ENCODE data around the gene NET1.

NET1 gene

DNA sequence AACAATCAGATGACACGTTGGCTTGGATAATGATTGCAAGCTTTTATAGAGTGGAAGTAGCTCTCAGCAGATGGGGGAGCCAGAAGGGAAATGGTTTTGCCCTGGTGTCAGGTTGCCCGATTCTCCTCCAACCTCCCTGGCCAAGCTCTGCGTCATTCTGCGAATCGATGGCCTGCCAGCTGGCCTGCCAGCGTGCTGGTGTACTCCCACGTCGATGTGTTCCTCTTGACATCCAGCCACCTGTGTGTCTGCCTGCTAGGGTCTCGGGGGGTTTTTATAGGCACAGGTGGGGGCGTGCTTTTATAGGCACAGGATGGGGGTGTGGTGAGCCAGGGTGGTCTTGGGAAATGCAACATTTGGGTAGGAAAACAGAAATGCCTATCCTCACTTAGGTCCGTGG is 4.6 kb downstream of the NET1 start:
- no peak for TF ChIP-seq ZFX (IDR thresholded peaks at IDR 0.05)
- TF ChIP-seq CTCF (conservative IDR thresholded peaks at IDR 0.05), result no peak
- H3K27ac ChIP-seq, result no peak overlapping the region

DNA sequence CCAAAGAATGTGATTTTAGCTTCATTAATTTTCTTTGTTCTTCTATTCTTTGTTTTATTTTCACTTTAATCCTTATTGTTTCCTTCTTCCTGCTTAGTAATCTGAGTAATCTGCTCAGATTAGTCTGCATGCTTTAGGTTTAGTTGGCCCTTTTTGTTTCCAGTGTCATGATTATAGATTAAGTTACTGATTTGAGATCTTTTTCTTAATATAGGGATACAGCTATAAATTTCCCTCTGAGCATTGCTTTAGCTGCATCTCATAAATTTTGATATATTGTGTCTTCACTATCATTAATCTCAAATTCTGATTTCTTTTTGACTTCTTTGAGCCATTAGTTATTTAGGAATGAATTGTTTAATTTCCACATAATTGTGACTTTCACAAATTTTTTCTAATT is 6.2 kb downstream of the NET1 start:
- TF ChIP-seq CTCF (conservative IDR thresholded peaks at IDR 0.05) (no peak), ZFX (IDR thresholded peaks at IDR 0.05) (no peak)
- H3K27ac ChIP-seq, result no peak overlapping the region

DNA sequence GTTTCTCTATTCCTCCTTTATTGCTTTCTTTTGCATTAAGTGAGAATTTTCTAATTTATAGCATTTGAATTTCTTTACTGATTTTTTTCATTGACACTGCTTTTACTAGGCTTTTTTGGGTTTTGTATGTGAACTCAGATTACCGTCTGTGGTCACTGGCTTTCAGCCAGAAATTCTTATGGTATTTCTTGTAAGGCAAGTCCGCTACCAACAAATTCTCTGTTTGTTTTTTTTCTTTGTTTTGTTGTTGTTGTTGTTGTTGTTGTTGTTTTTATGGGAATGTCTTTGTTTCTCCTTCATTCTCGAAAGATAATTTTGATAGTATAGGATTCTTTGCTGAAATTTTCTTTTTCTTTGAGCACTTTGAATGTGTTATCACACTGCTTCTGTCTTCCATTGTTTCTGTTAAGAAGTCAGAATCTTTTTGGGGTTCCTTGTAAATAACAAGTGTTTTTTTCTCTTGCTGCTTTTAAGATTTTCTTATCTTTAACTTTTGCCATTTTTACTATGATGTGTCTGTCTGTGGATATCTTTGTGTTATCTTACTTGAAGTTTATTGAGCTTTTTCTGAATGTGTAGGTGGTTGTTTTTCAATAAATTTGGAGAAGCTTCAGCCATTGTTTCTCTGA is 7.2 kb downstream of the NET1 start:
- no peak overlapping the region for H3K27ac ChIP-seq
- no peak for TF ChIP-seq CTCF (conservative IDR thresholded peaks at IDR 0.05)
- TF ChIP-seq ZFX (IDR thresholded peaks at IDR 0.05), result no peak

- no peak overlapping the region for H3K27ac ChIP-seq
- TF ChIP-seq ZFX (IDR thresholded peaks at IDR 0.05), result no peak
Measured at GRCh38 chr10:5423771-5424170, 11.4 kb downstream of the NET1 start.

- TF ChIP-seq CTCF (conservative IDR thresholded peaks at IDR 0.05) (no peak), ZFX (IDR thresholded peaks at IDR 0.05) (no peak)
- no peak overlapping the region for H3K27ac ChIP-seq
Measured at GRCh38 chr10:5424751-5425150, 12.4 kb downstream of the NET1 start.

- no peak overlapping the region for H3K27ac ChIP-seq
- no peak for TF ChIP-seq CTCF (conservative IDR thresholded peaks at IDR 0.05)
- no peak for TF ChIP-seq ZFX (IDR thresholded peaks at IDR 0.05)
Measured at GRCh38 chr10:5428133-5428532, 15.8 kb downstream of the NET1 start.

DNA sequence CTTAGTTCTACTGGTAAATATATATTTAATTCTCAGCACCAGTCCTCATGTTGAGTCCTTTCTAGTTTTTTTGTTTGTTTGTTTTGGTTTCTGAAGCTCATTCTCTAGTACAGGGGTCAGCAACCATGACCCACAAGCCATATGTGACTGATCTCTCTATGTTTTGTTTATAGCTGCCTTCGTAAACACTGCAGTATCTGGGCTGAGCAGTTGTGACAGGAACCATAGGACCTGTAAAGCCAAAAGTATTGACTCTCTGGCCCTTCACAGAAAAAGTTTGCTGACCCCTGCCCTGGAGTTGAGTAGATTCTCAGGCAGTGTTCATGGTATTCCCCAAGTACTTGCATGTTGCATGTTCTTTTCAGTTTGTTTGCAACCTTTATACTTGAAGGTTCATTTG is 20.8 kb downstream of the NET1 start:
- no peak overlapping the region for H3K27ac ChIP-seq
- no peak for TF ChIP-seq ZFX (IDR thresholded peaks at IDR 0.05)
- no peak for TF ChIP-seq CTCF (conservative IDR thresholded peaks at IDR 0.05)

DNA sequence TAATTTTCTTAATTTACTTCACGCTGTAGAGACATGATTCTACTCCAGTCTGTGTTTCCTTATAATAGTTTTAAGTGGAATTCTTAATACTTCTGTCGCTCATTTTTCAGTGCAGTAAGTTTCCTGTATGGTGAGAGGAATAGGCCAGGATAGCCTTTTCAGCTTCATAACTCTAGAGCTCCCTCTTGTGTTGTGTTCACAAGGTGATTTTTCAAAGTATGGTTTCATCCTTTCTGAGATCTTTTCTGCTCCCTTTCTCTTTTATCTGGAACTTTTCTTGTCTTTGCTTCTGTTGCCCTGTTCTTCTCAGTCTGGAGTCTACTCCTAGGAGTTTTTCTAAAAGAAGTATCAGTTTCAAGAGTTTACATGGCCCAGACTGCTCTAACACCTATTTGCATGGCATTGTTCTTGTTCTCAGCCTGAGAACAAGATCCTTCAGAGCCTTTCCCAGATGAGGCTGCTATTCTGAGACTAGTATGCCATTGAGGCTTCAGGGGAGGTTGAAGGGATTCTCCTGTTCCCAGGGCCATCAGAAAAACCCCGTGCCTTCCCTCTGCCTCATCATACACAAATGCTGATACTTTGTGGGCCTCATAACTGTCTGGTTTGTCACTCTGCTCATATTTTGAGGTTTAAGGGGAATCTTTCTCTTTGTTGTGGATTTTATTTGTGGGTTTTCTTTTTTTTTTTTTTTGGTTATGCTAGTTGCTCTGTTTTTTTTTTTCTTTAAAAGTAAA is 21.8 kb downstream of the NET1 start:
- peak; percentile 89 for TF ChIP-seq CTCF (conservative IDR thresholded peaks at IDR 0.05)
- no peak for TF ChIP-seq ZFX (IDR thresholded peaks at IDR 0.05)
- H3K27ac ChIP-seq, result no peak overlapping the region

All from C4-2B (cell line).